Activated CD4-positive, alpha-beta T cell treated with anti-CD3 and anti-CD28 coated beads, Interleukin-2, amount 50 U/mL, for 24 hours (primary cell): ENCODE data around the gene SLC12A4.
"Not testable (repeated sequence)": the region's sequence is repeated elsewhere in the genome, so short reads cannot be mapped to it uniquely, and the experiment has no call there.

Experiments used
- DNase-seq, 2 donors: peaks; one replicate each; pipeline ENCODE4 v3.0.0-alpha.2; 2020; ENCODE audit warnings: low read depth in 1 of 2, low spot score in 1 of 2

Gene SLC12A4

GRCh38 chr16:67942510-67943255, 25.8 kb downstream of the SLC12A4 start:
- no peak for DNase-seq

- DNase-seq = no peak
Measured at GRCh38 chr16:67942200-67942509, 26.3 kb downstream of the SLC12A4 start.

- DNase-seq = no peak
Measured at GRCh38 chr16:67941469-67942199, 26.8 kb downstream of the SLC12A4 start.

GRCh38 chr16:67940446-67941089, 27.9 kb downstream of the SLC12A4 start:
- no peak for DNase-seq

GRCh38 chr16:67939507-67940445, 28.7 kb downstream of the SLC12A4 start:
- peak in 1 of 2 donors; percentile 40 for DNase-seq

- not testable (repeated sequence) for DNase-seq
Measured at GRCh38 chr16:67937713-67938112, 30.7 kb downstream of the SLC12A4 start.

GRCh38 chr16:67936880-67937605, 31.4 kb downstream of the SLC12A4 start:
- peak in 1 of 2 donors; percentile 78 for DNase-seq

GRCh38 chr16:67936124-67936879, 32.1 kb downstream of the SLC12A4 start, which contains the start of gene PSMB10:
Gene PSMB10, minus strand, starts transcription at chr16:67936850. Its CDS starts 101 bp downstream, at chr16:67936749.
- peak; percentile 49 to 53 for DNase-seq

- DNase-seq = peak; percentile 76 to 92
Measured at GRCh38 chr16:67935402-67936123, 32.9 kb downstream of the SLC12A4 start.

GRCh38 chr16:67935101-67935401, 33.4 kb downstream of the SLC12A4 start:
- no peak for DNase-seq

- no peak for DNase-seq
Measured at GRCh38 chr16:67934306-67935100, 33.9 kb downstream of the SLC12A4 start.

- DNase-seq = no peak
Measured at GRCh38 chr16:67933805-67934204, 34.6 kb downstream of the SLC12A4 start.

GRCh38 chr16:67932462-67932840, 36.0 kb downstream of the SLC12A4 start:
- DNase-seq = no peak

GRCh38 chr16:67931712-67932461, 36.5 kb downstream of the SLC12A4 start, which contains the start of gene CTRL:
Gene CTRL, minus strand, starts transcription at chr16:67931862. Its CDS starts 10 bp downstream, at chr16:67931852.
- DNase-seq = no peak

GRCh38 chr16:67930678-67931211, 37.7 kb downstream of the SLC12A4 start:
- DNase-seq = no peak

GRCh38 chr16:67930191-67930590, 38.2 kb downstream of the SLC12A4 start:
- no peak for DNase-seq
